ENCODE results near the gene CEP70. TPM values are rescaled to one million over a fixed set of nuclear protein-coding genes. Genes with fewer than 3 reads are reported as not detected.

The CEP70 gene
- total RNA-seq, 4 donors from 2014 or later, result 13.0 to 25.3 (median 17.5) TPM

- TF ChIP-seq CTCF (IDR thresholded peaks at IDR 0.05; ENCODE audit: low read depth), result no peak
Measured at GRCh38 chr3:138578141-138578540, 15.9 kb downstream of the CEP70 start.

DNA sequence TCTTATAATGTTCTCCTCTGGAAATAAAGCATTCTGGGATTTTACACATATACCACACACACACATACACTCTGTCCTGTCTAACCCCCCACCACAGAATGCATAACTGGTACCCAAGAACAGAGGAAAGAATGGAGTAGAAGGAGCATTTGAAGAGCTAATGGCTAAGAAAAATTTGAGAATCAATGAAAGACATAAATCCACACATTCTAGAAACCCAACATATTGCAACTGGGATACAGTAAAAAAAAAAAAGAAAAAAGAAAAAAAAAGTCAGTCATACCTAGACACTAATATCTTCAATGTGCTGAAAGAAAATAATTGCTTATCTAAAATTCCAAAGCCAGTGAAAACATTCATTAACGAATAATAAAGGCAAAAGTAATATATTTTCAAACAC, 20.9 kb downstream of the CEP70 start:
- TF ChIP-seq CTCF (IDR thresholded peaks at IDR 0.05; ENCODE audit: low read depth), result no peak

GRCh38 chr3:138569090-138569489, 25.0 kb downstream of the CEP70 start:
- no peak for TF ChIP-seq CTCF (IDR thresholded peaks at IDR 0.05; ENCODE audit: low read depth)

- no peak for TF ChIP-seq CTCF (IDR thresholded peaks at IDR 0.05; ENCODE audit: low read depth)
Measured at GRCh38 chr3:138567403-138567802, 26.7 kb downstream of the CEP70 start.

- no peak for TF ChIP-seq CTCF (IDR thresholded peaks at IDR 0.05; ENCODE audit: low read depth)
Measured at GRCh38 chr3:138560501-138560900, 33.6 kb downstream of the CEP70 start.

DNA sequence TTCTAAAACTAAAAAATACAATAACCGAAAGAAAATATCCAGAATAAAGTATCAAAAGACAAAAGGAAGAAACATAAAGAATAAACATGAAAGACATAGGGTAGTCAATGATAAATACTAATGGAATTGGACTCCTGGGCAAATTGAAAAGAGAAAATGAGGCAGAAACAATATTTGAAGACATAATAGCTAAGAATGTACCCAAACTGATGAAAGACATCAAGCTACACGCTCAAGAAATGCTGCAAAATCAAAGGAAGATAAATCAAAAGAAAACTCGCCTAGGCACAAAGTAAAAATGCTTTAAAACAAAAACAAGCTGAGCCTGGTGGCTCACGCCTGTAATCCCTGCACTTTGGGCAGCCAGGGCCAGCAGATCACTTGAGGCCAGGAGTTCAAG, 34.9 kb downstream of the CEP70 start:
- no peak for TF ChIP-seq CTCF (IDR thresholded peaks at IDR 0.05; ENCODE audit: low read depth)

DNA sequence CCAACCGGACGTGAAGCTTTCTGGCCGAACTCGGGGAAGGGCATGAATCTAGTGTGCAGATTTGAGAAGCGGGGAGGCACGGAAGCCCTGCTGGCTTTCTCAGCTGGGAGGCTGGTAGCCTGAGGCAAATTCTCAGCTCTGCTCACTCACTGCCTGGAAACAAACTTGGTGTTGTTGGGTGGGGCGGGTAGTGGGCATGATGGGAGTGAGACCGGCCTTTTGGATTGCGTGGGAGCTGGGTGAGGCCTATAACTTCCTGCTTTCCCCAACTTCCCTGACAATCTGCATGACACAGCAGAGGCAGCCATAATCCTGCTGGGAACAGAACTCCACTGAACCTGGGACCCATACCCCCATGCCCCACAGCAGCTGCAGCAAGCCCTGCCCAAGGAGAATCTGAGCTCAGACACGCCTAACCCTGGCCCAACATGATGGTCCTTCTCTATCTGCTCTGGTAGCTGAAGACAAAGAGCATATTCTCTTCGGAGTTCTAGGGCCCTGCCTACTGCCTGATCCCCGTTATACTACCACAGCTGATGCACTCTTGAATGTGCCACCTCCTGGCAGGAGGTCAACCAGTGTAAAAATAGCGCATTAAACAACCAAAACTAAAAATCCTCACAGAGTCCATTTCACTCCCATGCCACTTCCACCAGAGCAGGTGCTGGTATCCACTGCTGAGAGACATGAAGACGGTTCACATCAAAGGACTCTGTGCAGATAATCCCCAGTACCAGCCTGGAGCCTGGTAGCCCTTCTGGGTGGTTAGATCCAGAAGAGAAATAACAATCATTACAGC, 44.7 kb downstream of the CEP70 start:
- no peak for TF ChIP-seq CTCF (IDR thresholded peaks at IDR 0.05; ENCODE audit: low read depth)

Data from subcutaneous adipose tissue (tissue), 4 donors.